WTC11 (cell line): ENCODE measurements around the gene STK17A. TPM values are rescaled to one million over a fixed set of nuclear protein-coding genes. Genes with fewer than 3 reads are reported as not detected.
A peak's percentile ranks its signal among the peaks of the same experiment; 100 is the strongest.

ENCODE experiments used
- ATAC-seq: fragments of 200-7000 bp; cut with Tn5 transposase; 2 replicates; pipeline ENCODE4 v1.10.0; 2021; ENCODE audit warnings: mild to moderate bottlenecking, moderate library complexity
- CTCF ChIA-PET: fragments of 300-600 bp; sonication (Branson Sonifier 250); formaldehyde crosslinking; loops from one replicate; lab custom pipeline; 2021; ENCODE audit warnings: antibody characterized with exemption; lab: Charles Lee
- POLR2A ChIA-PET: fragments of 350-600 bp; sonication (Branson Sonifier 250); formaldehyde crosslinking; loops from one replicate; lab custom pipeline; 2021; ENCODE audit warnings: antibody characterized with exemption; lab: Charles Lee
- DNase-seq: peaks from one replicate; pipeline ENCODE4 v3.0.0; 2021; ENCODE audit warnings: low spot score
- H3K27ac Mint-ChIP-seq: 2 replicates; pipeline ENCODE4 v1.8.0; 2021; ENCODE audit warnings: mixed read lengths
- H3K27me3 Mint-ChIP-seq: 2 replicates; pipeline ENCODE4 v1.8.0; 2021; ENCODE audit warnings: low read depth, mild to moderate bottlenecking, moderate library complexity, mixed read lengths
- H3K36me3 Mint-ChIP-seq: 2 replicates; pipeline ENCODE4 v1.8.0; 2021; ENCODE audit warnings: mixed read lengths
- H3K4me1 Mint-ChIP-seq: 2 replicates; pipeline ENCODE4 v1.8.0; 2022; ENCODE audit warnings: mixed read lengths
- H3K4me3 Mint-ChIP-seq: 2 replicates; pipeline ENCODE4 v1.8.0; 2021; ENCODE audit warnings: mild to moderate bottlenecking, moderate library complexity, mixed read lengths
- H3K9me3 Mint-ChIP-seq: 2 replicates; pipeline ENCODE4 v1.8.0; 2021; ENCODE audit warnings: mixed read lengths
- AFF4 ChIP-seq: sonication (generic); formaldehyde crosslinking; IDR thresholded peaks from 2 replicates; pipeline ENCODE4 v1.8.1; 2023; ENCODE audit warnings: mild to moderate bottlenecking, missing genetic modification reagents, borderline replicate concordance
- ERG ChIP-seq: fragments of 250-450 bp; sonication (Bioruptor Pico); IDR thresholded peaks from 2 replicates; pipeline ENCODE4 v1.8.0; 2021; ENCODE audit warnings: mild to moderate bottlenecking
- ESRRA ChIP-seq: sonication (generic); formaldehyde crosslinking; IDR thresholded peaks from 2 replicates; pipeline ENCODE4 v1.8.1; 2022; ENCODE audit warnings: mild to moderate bottlenecking, missing genetic modification reagents, borderline replicate concordance
- GABPB1 ChIP-seq: sonication (generic); formaldehyde crosslinking; IDR thresholded peaks from 2 replicates; pipeline ENCODE4 v1.8.1; 2023; ENCODE audit warnings: mild to moderate bottlenecking, missing genetic modification reagents
- KAT7 ChIP-seq: sonication (generic); formaldehyde crosslinking; IDR thresholded peaks from 2 replicates; pipeline ENCODE4 v1.8.1; 2023; ENCODE audit warnings: missing genetic modification reagents, mild to moderate bottlenecking, borderline replicate concordance
- NR1H2 ChIP-seq: sonication (generic); formaldehyde crosslinking; IDR thresholded peaks from 2 replicates; pipeline ENCODE4 v1.9.0; 2021; ENCODE audit warnings: mild to moderate bottlenecking, moderate library complexity, missing genetic modification reagents
- NR2C2 ChIP-seq: sonication (generic); formaldehyde crosslinking; IDR thresholded peaks from 2 replicates; pipeline ENCODE4 v1.8.0; 2022; ENCODE audit warnings: mild to moderate bottlenecking, missing genetic modification reagents
- ZNF423 ChIP-seq: fragments of 250-450 bp; sonication (Bioruptor Pico); IDR thresholded peaks from 2 replicates; pipeline ENCODE4 v2.1.2; 2022; ENCODE audit warnings: mild to moderate bottlenecking, moderate library complexity
- ZNF532 ChIP-seq: fragments of 250-450 bp; sonication (Bioruptor Pico); IDR thresholded peaks from 2 replicates; pipeline ENCODE4 v1.9.0; 2021; ENCODE audit warnings: mild to moderate bottlenecking, borderline replicate concordance
- ZNF671 ChIP-seq: fragments of 250-450 bp; sonication (Bioruptor Pico); IDR thresholded peaks from 2 replicates; pipeline ENCODE4 v1.8.0; 2021; ENCODE audit warnings: mild to moderate bottlenecking
- total RNA-seq: library from RNA; stranded (reverse); gene quantifications from 3 replicates; pipeline ENCODE4 v1.2.3, GENCODE V29; 2021

Gene STK17A
- total RNA-seq, 1 experiment from 2014 or later, result 17.6 TPM

GRCh38 chr7:43653891-43654504 is 71.1 kb downstream of the STK17A start:
- CTCF ChIA-PET, result interaction anchor here (1.3 kb wide), 1 partner anchor 71 kb away, joined by 6 read pairs; the partner anchor contains the start of gene STK17A

More at GRCh38 chr7:43653891-43654504, 71.1 kb downstream of the STK17A start:
- Mint-ChIP-seq H3K4me3 (no peak overlapping the region), H3K27ac (peak overlapping the region; percentile 26), H3K27me3 (no peaks in the 10 kb centered on the region), H3K9me3 (no peaks in the 10 kb centered on the region), H3K4me1 (peaks cover 68% of the 10 kb centered on the region), H3K36me3 (peaks cover 10% of the 10 kb centered on the region)
- POLR2A ChIA-PET, result interaction anchor here (0.6 kb wide), 1 partner anchor 194 kb away, joined by 5 read pairs; no protein-coding TSS in a partner anchor
- DNase-seq, result no peak
- no peak for ATAC-seq
- TF ChIP-seq NR2C2, result no peak
- TF ChIP-seq ZNF671 (CRISPR knock-in tag), result no peak
- TF ChIP-seq ZNF532 (CRISPR knock-in tag), result no peak
- no peak for TF ChIP-seq GABPB1 (CRISPR knock-in tag)
- no peak for TF ChIP-seq ZNF423 (CRISPR knock-in tag)
- no peak for TF ChIP-seq NR1H2 (CRISPR knock-in tag)
- TF ChIP-seq KAT7, result no peak
- no peak for TF ChIP-seq ERG
- TF ChIP-seq AFF4, result no peak
- no peak for TF ChIP-seq ESRRA (CRISPR knock-in tag)
